Muscle layer of colon (tissue), 2 donors: ENCODE data around the gene ZFC3H1.

Experiments
- H3K27ac ChIP-seq: one replicate; pipeline ENCODE4 v1.7.0; 2013; ENCODE audit warnings: low read depth, mild to moderate bottlenecking, low read length, moderate library complexity
- H3K27me3 ChIP-seq, 2 donors: one replicate each; pipeline ENCODE4 v1.7.0; 2013; ENCODE audit warnings: low read length in 2 of 2, mild to moderate bottlenecking in 2 of 2; ENCODE audit not compliant: insufficient read depth in 2 of 2, control insufficient read depth in 1 of 2
- H3K36me3 ChIP-seq: one replicate; pipeline ENCODE4 v1.7.0; 2013; ENCODE audit warnings: mild to moderate bottlenecking, low read length; ENCODE audit not compliant: insufficient read depth
- H3K4me1 ChIP-seq: one replicate; pipeline ENCODE4 v1.7.0; 2013; ENCODE audit warnings: mild to moderate bottlenecking, low read length; ENCODE audit not compliant: insufficient read depth
- H3K4me3 ChIP-seq, 2 donors: one replicate each; pipeline ENCODE4 v1.7.0; 2013; ENCODE audit warnings: low read length in 2 of 2, low read depth in 1 of 2, mild to moderate bottlenecking in 1 of 2, moderate library complexity in 1 of 2
- H3K9ac ChIP-seq: one replicate; pipeline ENCODE4 v1.7.0; 2013; ENCODE audit warnings: low read length
- H3K9me3 ChIP-seq: one replicate; pipeline ENCODE4 v1.7.0; 2013; ENCODE audit warnings: mild to moderate bottlenecking, low read length
- donor health status: abdominal sarcoma.
- donor health status: Adenocarcinoma of cecum.

Gene ZFC3H1

DNA sequence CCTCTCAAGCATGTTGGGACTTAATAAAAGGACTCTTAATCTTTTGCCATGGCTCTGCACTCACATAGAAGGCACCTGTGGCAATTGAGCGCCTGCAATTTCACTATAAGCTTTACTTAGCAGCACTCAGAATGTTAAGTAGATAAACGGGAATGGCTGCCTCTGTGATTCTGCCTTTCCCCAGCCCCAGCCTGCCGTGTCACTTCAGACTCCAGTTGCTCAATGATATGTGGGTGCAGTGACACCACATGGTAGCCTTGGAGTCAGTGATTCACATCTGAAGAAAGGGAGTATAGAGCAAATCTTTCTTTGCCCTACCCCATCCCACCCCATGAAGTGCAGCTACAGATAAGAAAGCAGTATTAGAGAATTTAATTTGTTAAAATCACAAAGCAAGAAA lies 96.1 kb downstream of the ZFC3H1 start:
- no peaks in the 10 kb centered on the region for H3K36me3 ChIP-seq

DNA sequence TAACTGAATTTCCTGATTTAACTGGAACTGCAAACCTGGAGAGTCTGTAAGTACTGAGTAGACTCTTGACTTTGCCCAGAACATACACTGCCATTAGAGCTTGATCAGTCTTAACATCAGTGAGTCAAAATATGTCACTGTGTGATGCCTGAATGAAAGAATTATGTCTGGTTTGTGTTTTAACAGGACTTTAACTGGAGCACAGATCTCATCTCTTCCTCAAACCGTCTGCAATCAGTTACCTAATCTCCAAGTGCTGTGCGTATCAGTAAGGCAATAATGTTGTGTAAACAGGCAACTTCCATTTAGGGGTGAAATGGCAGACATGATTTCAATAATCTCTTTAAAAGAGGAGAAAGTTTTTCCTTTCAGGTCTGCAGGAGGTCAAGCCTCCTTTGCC lies 97.0 kb downstream of the ZFC3H1 start:
- Histone ChIP-seq H3K9ac (no peak overlapping the region), H3K27me3 (no peaks in the 10 kb centered on the region), H3K9me3 (no peaks in the 10 kb centered on the region), H3K4me1 (no peaks in the 10 kb centered on the region), H3K36me3 (no peaks in the 10 kb centered on the region), H3K4me3 (no peak overlapping the region), H3K27ac (no peak overlapping the region)

More for the DNA sequence above, 96.1 kb downstream of the ZFC3H1 start:
- H3K4me3 ChIP-seq: no peak overlapping the region
- no peaks in the 10 kb centered on the region for H3K27me3 ChIP-seq
- H3K9ac ChIP-seq: no peak overlapping the region
- H3K4me1 ChIP-seq: no peaks in the 10 kb centered on the region
- no peak overlapping the region for H3K27ac ChIP-seq
- H3K9me3 ChIP-seq: no peaks in the 10 kb centered on the region

DNA sequence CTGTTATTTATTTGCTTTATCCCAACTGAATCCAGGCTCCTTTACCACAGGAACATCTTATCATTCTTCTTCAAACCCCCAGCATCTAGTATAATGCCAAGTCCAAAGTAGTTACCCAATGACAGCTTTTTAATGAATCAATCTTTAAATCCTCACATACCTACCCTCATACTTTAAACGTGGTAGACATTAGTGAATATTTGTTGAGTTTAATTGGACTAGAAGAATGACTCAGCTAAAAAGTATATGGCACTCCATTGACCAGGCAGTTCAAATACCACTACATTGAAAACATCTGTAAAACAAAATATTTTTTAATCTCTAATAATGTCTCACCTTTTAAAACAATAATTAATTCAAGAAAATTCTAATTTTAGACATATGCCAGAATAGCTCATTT lies 98.1 kb downstream of the ZFC3H1 start:
- Histone ChIP-seq H3K4me1 (no peaks in the 10 kb centered on the region), H3K27ac (no peak overlapping the region), H3K9ac (no peak overlapping the region), H3K4me3 (no peak overlapping the region), H3K36me3 (no peaks in the 10 kb centered on the region), H3K27me3 (no peaks in the 10 kb centered on the region), H3K9me3 (no peaks in the 10 kb centered on the region)

GRCh38 chr12:71562676-71563595 lies 100.7 kb downstream of the ZFC3H1 start:
- Histone ChIP-seq H3K36me3 (no peaks in the 10 kb centered on the region), H3K4me1 (no peaks in the 10 kb centered on the region), H3K27ac (no peak overlapping the region), H3K4me3 (no peak overlapping the region), H3K9ac (no peak overlapping the region), H3K27me3 (no peaks in the 10 kb centered on the region), H3K9me3 (no peaks in the 10 kb centered on the region)
